Activated T-helper 1 cell treated with anti-CD3 and anti-CD28 coated beads, Interleukin-2, amount 50 U/mL, for 16 hours (primary cell): Measurements from ENCODE around the gene ADAMTS10.
"Not testable (repeated sequence)": the region's sequence is repeated elsewhere in the genome, so short reads cannot be mapped to it uniquely, and the experiment has no call there.

Experiments used
- DNase-seq, 2 donors: peaks; one replicate each; pipeline ENCODE4 v3.0.0-alpha.2; 2020; ENCODE audit warnings: low read depth in 1 of 2, low spot score in 1 of 2

ADAMTS10 gene

GRCh38 chr19:8610041-8610935 lies at the start of gene ADAMTS10:
Gene ADAMTS10 (minus strand): TSS chr19:8610715. CDS start chr19:8605710, 5,005 bp downstream.
- peak; percentile 17 to 22 for DNase-seq

- DNase-seq: no peak
Measured at GRCh38 chr19:8659905-8660304, 49.4 kb upstream of the ADAMTS10 start.

- DNase-seq: no peak
Measured at GRCh38 chr19:8657869-8658268, 47.4 kb upstream of the ADAMTS10 start.

DNA sequence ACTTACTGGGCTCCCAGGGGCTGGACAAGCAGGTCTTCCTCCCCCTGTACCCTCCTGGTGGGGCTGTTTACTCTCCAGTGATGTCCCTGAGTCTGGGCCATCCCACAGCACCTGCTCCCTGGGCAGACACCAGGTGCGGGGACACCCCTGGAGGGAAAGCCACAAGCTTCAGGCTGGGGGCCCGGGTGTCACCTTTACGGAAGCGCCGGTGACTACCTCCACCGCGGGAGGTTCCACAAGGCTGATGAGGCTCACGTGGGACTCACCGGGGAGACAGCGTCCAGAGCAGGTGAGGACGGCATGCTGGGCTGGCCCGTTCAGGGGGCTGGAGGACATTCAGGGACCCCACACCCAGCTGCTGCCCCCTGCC lies 44.8 kb upstream of the ADAMTS10 start:
- DNase-seq: peak in 1 of 2 donors; percentile 10

DNA sequence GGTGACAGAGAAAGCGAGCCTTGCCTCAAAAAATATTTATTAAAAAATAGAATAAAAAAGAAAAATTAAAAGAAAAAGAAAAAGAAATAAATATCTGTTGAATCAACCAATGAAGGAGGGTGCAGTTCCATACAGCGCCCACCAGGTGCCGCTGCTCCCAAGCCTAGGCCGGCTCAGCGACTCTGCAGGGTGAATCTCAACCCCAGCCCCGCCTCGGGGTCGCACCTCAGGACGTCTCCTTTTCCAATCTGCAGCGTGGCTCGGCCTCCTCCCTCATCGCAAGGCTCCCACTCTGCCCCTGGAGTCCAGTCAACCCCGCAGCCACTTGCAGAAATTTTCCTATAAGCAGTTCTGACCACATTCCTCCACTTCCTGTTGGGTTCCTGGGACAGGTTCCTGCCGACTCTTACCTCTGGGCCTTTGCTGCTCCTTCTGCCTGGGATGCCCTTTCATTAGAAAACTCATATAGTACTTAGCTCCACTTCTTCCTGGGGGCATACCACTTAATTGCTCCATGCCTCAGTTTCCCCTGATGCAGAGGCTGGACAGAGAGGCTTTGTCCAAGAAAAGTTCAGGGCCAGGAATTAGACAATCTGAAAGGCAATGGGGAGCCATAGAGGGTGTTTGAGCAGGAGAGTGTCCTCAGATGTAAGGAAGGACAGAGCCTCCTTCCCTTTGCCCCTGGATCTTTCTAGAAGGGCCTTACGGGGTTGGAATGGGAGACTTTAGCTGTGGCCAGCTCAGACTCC lies 44.2 kb upstream of the ADAMTS10 start:
- peak; percentile 52 to 57 for DNase-seq

DNA sequence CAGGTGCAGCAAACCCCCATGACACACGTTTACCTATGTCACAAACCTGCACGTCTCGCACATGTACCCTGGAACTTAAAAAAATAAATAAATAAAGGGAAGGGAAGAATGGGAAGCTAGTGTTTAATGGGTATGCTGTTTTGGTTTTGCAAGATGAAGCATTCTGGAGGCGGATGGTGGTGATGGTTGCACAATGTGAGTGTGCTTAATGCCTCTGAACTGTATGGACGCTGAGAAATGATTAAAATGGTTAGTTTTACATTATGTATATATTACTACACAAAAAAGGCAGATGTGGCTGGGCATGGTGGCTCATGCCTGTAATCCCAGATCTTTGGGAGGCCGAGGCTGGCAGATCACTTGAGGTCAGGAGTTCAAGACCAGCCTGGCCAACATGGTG lies 37.7 kb upstream of the ADAMTS10 start:
- no peak for DNase-seq

GRCh38 chr19:8643860-8644653 lies 33.5 kb upstream of the ADAMTS10 start:
- no peak for DNase-seq

DNA sequence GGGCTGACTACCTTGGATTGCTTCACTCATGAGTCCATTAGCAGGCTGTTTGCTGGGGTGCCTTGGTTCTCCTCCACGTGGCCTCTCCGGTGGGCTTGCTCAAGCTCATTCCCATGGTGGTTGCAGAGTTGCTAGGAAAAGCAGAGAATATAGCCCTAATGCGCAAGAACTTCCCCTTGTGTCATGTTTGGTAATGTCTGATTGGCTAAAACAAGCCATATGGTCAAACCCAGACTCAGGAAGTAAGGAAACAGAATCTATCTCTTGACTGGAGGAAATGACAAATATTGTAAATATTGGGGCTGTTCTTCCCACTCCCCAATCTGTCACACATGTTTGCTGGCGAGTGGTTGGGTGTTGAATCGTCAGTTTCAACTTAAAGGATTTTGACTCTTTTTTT lies 32.0 kb upstream of the ADAMTS10 start:
- no peak for DNase-seq

DNA sequence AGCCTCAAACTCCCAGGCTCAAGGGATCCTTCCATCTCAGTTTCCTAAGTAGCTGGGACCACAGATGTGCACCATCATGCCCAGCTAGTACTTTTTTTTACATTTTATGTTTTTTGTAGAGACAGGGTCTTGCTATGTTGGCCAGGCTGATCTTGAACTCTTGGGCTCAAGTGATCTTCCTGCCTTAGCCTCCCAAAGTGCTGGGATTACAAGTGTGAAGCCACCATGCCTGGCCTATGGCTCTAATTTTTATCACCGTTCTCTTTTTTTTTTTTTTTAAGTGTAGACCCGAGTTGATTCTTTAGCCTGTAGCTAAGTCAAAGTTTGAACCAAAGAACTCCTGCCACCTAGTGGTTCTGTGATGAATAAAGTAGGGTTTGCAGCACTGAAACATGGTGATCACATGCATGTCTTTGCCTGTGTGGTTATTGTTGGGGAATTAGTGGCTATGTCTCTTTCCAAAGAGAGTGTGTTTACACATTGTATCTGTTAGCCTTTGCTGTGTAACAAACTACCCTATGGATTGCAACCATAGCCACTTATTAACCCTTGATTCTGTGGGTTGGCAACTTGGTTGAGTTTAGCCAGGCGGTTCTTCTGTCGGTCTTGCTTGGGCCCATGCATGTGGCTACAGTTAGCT lies 31.5 kb upstream of the ADAMTS10 start:
- DNase-seq: no peak

DNA sequence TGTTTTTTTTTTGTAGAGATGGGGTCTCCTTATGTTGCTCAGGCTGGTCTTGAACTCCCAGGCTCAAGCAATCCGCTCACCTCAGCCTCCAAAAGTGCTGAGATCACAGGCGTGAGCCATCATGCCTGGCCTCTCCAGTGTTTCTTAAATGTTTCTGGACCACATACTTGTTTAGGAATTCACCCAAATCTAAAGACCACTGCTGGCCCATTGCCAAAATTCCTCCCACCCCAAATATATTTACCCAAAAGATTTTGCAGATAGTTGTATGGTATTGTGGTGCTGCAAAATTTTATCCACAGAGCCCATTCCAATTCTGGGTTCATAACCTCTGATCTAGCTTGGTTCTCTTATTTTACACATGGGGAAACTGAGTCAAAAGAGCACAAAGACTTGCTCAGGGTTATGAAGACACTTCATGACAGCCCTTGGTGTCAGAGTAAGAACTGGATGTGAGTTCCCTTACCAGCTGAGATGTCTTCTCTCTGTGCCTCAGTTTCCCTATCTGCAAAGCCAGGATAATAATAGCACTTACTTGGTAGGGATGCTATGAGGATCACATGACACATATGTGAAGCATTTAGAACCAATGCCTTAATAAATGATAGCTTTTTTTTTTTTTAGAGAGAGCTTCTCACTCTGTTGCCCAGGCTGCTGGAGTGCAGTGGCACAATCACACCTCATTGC lies 30.8 kb upstream of the ADAMTS10 start:
- DNase-seq: no peak

- no peak for DNase-seq
Measured at GRCh38 chr19:8640402-8641004, 30.0 kb upstream of the ADAMTS10 start.

DNA sequence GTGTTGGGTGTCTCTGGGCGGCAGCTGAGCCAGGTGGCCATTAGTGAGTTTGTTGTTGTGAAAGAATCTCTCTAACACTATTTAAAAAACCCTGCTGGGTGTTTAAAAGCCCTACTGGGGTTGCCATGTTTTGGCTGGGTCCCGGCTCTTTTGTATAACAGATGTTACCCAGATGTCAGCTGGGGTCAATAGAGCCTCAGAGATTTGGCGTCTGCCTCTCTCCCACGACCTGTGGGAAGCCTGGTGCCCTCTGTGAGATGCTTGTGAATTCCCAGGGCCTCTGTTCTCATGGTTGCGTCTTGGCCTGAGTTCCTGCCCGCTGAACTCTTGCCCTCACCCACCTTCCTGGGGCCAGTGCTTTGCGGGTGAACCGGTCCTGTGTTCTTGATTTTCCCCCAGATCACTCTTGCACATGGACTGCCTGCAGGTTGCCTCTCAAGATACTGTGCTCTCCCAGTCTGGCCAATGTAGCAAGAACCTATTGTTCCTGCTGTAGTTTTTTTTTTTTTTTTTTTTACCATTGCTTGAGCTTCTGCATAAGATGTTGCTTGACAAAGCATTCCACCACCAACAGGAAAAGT lies 29.4 kb upstream of the ADAMTS10 start:
- no peak for DNase-seq

GRCh38 chr19:8638078-8638619 lies 27.6 kb upstream of the ADAMTS10 start:
- DNase-seq: no peak

DNA sequence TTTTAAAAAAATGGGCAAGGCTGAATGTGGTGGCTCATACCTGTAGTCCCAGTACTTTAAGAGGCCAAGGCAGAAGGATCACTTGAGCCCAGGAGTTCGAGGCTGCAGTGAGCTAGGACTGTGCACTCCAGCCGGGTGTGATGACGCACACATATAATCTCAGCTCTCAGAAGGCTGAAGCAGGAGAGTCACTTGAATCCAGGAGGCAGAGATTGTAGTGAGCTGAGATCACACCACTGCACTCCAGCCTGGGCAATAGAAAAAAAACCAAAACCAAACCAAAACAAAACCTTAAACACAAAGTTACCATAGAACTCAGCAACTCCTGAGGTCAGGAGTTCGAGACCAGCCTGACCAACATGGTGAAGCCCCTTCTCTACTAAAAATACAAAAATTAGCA lies 26.6 kb upstream of the ADAMTS10 start:
- DNase-seq: not testable (repeated sequence)

DNA sequence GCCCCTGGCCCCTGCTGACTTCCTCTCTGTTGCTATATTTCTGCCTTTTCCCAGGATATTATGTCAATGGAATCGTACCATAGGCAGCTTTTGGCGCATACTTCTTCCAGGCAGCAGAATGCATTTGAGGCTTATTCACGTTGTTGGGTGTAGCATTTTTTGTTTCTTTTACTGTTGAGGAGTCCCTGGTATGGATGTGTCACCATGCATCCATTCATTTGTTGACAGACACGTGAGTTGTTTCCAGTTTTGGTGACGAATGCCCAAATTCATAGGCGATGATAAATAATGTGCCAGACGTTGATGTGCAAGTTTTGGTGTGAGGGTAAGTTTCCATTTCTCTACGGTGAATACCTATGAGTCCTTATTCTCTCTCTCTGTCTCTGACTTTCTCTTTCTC lies 24.9 kb upstream of the ADAMTS10 start:
- no peak for DNase-seq

GRCh38 chr19:8631425-8631819 lies 20.9 kb upstream of the ADAMTS10 start:
- no peak for DNase-seq

- DNase-seq: no peak
Measured at GRCh38 chr19:8630796-8631424, 20.4 kb upstream of the ADAMTS10 start.

GRCh38 chr19:8629996-8630683 lies 19.6 kb upstream of the ADAMTS10 start, which contains the start of gene NFILZ:
Gene NFILZ (plus strand): TSS chr19:8630633. CDS start chr19:8676766, 46,133 bp downstream.
- no peak for DNase-seq
